Neural cell (in vitro differentiated cells): Measurements from ENCODE around the gene RTN4RL1.
"Not testable (repeated sequence)": the region's sequence is repeated elsewhere in the genome, so short reads cannot be mapped to it uniquely, and the experiment has no call there.

Source experiments
- EP300 ChIP-seq: fragments of 450-650 bp; conservative IDR thresholded peaks from 2 replicates; pipeline ENCODE4 v1.6.1; 2014; ENCODE audit warnings: antibody characterized with exemption, mild to moderate bottlenecking, moderate library complexity; ENCODE audit not compliant: poor library complexity, severe bottlenecking
- EZH2 ChIP-seq: fragments of 200-600, 300-800 bp; shearing (Covaris generic), sonication (generic); IDR thresholded peaks from 2 replicates; pipeline ENCODE4 v1.6.1; 2014; ENCODE audit warnings: antibody characterized with exemption, low read length, borderline replicate concordance, mild to moderate bottlenecking; ENCODE audit not compliant: insufficient read depth, poor library complexity, severe bottlenecking
- POLR2AphosphoS5 ChIP-seq: IDR thresholded peaks from 2 replicates; pipeline ENCODE4 v1.6.1; 2012
- RAD21 ChIP-seq: fragments of 450-650 bp; conservative IDR thresholded peaks from 2 replicates; pipeline ENCODE4 v1.6.1; 2014; ENCODE audit warnings: antibody characterized with exemption, mild to moderate bottlenecking, moderate library complexity
- SMC3 ChIP-seq: fragments of 450-650 bp; conservative IDR thresholded peaks from 2 replicates; pipeline ENCODE4 v1.6.1; 2014; ENCODE audit warnings: antibody characterized with exemption, mild to moderate bottlenecking, moderate library complexity; ENCODE audit not compliant: poor library complexity
- TAF1 ChIP-seq: IDR thresholded peaks from 2 replicates; pipeline ENCODE4 v1.6.1; 2012; ENCODE audit warnings: low read depth
- TF ChIP-seq, protein P1 (sequence below): fragments of 450-650 bp; IDR thresholded peaks from 2 replicates; pipeline ENCODE4 v1.5.1; 2014; ENCODE audit warnings: antibody characterized with exemption, mild to moderate bottlenecking, moderate library complexity; ENCODE audit not compliant: poor library complexity, severe bottlenecking
- TF ChIP-seq, protein P2 (sequence below): IDR thresholded peaks from 2 replicates; pipeline ENCODE4 v1.6.1; 2012; ENCODE audit warnings: borderline replicate concordance

DNA sequence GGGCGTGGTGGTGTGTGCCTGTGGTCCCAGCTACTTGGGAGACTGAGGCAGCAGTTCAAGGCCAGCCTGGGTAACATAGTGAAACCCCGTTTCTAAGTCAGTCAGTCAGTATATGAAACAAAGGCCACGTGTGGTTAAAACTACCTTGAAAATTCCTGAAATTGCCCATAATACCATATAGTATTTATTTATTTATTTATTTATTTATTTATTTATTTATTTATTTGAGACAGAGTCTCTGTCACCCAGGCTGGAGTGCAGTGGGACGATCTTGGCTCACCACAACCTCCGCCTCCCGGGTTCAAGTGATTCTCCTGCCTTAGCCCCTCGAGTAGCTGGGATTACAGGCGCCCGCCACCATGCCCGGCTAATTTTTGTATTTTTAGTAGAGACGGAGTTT lies 129.7 kb downstream of the RTN4RL1 start:
- TF ChIP-seq, protein P1, sequence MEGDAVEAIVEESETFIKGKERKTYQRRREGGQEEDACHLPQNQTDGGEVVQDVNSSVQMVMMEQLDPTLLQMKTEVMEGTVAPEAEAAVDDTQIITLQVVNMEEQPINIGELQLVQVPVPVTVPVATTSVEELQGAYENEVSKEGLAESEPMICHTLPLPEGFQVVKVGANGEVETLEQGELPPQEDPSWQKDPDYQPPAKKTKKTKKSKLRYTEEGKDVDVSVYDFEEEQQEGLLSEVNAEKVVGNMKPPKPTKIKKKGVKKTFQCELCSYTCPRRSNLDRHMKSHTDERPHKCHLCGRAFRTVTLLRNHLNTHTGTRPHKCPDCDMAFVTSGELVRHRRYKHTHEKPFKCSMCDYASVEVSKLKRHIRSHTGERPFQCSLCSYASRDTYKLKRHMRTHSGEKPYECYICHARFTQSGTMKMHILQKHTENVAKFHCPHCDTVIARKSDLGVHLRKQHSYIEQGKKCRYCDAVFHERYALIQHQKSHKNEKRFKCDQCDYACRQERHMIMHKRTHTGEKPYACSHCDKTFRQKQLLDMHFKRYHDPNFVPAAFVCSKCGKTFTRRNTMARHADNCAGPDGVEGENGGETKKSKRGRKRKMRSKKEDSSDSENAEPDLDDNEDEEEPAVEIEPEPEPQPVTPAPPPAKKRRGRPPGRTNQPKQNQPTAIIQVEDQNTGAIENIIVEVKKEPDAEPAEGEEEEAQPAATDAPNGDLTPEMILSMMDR: not testable (repeated sequence)
- TF ChIP-seq, protein P2, sequence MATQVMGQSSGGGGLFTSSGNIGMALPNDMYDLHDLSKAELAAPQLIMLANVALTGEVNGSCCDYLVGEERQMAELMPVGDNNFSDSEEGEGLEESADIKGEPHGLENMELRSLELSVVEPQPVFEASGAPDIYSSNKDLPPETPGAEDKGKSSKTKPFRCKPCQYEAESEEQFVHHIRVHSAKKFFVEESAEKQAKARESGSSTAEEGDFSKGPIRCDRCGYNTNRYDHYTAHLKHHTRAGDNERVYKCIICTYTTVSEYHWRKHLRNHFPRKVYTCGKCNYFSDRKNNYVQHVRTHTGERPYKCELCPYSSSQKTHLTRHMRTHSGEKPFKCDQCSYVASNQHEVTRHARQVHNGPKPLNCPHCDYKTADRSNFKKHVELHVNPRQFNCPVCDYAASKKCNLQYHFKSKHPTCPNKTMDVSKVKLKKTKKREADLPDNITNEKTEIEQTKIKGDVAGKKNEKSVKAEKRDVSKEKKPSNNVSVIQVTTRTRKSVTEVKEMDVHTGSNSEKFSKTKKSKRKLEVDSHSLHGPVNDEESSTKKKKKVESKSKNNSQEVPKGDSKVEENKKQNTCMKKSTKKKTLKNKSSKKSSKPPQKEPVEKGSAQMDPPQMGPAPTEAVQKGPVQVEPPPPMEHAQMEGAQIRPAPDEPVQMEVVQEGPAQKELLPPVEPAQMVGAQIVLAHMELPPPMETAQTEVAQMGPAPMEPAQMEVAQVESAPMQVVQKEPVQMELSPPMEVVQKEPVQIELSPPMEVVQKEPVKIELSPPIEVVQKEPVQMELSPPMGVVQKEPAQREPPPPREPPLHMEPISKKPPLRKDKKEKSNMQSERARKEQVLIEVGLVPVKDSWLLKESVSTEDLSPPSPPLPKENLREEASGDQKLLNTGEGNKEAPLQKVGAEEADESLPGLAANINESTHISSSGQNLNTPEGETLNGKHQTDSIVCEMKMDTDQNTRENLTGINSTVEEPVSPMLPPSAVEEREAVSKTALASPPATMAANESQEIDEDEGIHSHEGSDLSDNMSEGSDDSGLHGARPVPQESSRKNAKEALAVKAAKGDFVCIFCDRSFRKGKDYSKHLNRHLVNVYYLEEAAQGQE: not testable (repeated sequence)
- not testable (repeated sequence) for TF ChIP-seq SMC3, EP300, EZH2, RAD21, POLR2AphosphoS5, TAF1
